ENCODE results near the gene NIPSNAP2.
A peak's percentile ranks its signal among the peaks of the same experiment; 100 is the strongest.
"Not testable (repeated sequence)": the region's sequence is repeated elsewhere in the genome, so short reads cannot be mapped to it uniquely, and the experiment has no call there.

The NIPSNAP2 gene

DNA sequence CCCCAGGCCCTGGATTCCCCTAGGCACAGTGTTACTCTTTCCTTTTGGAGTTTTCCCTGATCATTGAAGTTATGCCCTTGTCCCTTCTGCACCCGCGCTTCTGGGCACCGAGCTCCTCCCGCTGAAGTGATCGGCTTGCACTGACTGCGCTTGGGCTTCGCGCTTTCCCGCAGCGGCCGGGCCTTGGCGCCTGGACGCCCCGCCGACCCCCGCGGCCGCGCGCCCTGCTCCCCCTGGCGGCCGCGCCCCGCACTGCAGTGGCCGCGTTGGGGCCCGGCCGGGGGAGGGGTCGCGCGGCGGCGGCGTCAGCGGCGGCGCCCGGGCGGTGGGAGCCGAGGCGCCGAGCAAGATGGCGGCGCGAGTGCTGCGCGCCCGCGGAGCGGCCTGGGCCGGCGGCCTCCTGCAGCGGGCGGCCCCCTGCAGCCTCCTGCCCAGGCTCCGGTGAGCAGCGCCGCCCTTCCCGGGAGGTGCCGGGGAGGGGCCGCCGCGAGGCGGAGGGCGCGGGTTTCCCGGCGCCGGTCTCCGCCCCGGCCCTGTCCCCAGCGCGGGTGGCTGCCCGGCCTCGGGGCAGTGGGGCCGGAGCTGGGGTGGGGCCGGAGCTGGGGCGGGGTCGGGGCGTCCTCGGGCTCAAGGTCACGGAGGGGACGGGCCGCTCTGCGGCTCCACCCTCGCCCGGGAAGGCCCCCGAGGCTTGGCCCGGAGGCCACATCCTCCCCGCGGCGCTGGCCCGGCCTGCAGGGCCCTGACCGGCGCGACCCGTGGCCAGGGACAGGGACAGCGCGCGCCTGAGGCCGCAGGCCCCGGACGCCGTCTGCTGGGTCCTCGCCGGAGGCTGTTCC, at the start of gene NIPSNAP2:
Gene NIPSNAP2, plus strand, starts transcription at position 325 of the 839 bp plus-strand sequence. Its CDS starts 25 bp downstream, at position 350.
- DNase-seq (ENCODE audit: low read depth) = peak; percentile 72

DNA sequence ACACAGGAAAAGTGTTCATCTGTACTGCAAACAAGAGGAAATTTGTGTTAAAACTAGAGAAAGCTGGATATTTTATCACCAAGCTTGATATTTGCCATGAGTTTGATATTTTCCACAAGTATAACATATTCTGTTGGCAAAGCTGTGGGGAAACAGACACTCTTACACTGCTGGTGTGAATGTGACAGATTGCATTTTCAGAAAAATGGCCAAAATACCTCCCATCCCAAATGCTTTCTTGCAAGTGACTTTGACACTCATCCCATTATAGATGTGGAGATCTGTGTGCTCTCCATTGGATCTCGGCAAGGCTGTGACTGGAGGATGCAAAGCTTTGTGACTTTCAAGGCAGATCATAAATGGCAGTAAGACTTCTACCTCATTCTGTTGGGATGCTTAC, 46.6 kb upstream of the NIPSNAP2 start:
- no peak for DNase-seq (ENCODE audit: low read depth)

DNA sequence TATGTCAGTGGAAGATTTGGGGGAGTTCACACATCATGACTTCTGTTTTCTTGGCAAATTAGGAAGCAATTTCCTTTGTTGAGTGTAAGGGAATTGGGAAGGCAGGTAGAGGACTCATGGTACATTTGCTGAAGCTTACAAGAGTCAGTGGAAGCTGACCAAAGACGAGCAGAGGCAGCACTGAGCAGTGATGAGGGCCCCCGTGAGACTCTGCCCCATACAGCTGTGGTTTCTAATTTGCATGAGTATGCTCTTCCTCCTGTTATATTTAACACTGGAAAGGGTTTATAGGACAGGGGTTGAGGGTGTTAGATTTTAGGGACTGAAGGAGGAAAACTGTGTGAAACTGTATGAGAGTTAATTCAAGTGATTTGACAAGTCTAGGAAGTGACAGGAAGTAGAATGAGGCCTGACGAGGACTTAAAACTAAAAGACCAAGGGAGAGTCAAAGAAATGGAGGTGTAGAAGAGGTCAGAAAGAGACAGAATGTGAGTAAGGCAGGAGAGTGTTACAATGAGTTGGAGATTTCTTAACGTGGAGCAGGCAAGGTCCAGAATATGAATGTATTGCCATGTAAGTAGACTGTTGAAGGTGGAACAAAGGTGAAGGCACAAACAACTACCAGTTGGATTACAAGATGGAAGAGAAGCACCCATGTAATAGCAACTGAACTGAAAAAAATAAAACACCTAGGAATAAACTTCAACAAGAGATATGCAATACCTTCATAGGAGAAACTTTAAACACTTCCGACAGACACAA, 36.2 kb upstream of the NIPSNAP2 start:
- DNase-seq (ENCODE audit: low read depth) = no peak

DNA sequence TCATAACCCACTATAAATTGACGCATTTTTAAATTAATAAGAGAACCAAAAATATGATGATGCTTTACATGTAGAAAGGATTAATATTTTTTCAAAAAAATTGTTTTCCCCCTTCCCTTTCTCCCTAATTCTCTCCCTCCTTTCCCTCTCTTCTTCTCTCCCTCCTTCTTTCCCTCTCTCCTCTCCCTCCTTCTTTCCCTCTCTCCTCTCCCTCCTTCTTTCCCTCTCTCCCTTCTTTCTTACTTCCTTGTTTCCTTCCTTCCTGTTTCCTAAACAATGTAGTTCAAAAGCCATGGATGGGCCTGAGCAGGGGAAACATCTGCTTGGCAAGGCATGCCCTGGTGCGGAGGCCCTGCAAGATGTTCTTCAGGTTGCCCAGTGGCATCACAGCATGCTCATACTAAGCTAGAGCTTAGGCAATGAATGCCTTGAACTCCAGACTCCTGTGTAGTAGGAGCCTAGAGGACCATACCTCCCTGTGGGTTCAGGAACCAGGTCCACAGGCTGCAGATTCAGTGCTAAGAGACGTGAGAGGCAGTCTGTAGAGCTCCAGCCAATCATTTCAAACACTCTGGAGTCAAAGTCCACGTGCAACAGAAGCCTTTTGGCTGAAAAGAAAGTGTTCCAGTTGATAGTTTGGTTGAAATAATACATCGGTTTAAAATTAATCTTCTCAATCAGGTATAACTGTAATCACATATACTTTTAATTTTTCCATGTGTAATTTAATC, 32.8 kb upstream of the NIPSNAP2 start:
- no peak for DNase-seq (ENCODE audit: low read depth)

DNA sequence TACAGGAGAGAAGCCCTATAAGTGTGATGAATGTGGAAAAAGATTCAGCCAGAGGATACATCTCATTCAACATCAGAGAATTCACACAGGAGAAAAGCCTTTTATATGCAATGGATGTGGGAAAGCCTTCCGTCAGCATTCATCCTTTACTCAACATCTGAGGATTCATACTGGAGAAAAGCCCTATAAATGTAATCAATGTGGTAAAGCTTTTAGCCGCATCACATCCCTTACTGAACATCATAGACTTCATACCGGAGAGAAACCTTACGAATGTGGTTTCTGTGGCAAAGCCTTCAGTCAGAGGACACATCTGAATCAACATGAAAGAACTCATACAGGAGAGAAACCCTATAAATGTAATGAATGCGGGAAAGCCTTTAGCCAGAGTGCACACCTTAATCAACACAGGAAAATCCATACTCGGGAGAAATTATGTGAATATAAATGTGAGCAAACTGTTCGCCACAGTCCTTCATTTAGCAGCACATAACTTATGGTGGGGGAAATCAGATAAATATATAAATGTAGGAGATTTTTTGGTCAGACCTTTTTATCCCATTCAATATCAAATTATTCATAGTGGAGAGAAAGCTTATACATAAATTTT, 24.8 kb upstream of the NIPSNAP2 start:
- DNase-seq (ENCODE audit: low read depth) = no peak

DNA sequence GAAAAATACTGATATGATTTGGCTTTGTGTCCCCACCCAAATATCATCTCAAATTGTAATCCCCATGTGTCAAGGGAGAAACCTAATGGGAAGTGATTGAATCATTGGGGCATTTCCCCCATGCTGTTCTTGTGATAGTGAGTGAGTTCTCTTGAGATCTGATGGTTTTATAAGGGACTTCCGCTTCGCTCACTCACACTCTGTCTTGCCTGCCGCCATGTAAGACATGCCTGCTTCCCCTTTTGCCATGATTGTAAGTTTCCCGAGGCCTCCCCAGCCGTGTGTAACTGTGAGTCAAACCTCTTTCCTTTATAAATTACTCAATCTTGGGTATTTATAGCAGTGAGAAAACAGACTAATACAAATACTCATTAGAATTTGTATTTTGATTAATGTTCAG, 17.8 kb upstream of the NIPSNAP2 start:
- no peak for DNase-seq (ENCODE audit: low read depth)

DNA sequence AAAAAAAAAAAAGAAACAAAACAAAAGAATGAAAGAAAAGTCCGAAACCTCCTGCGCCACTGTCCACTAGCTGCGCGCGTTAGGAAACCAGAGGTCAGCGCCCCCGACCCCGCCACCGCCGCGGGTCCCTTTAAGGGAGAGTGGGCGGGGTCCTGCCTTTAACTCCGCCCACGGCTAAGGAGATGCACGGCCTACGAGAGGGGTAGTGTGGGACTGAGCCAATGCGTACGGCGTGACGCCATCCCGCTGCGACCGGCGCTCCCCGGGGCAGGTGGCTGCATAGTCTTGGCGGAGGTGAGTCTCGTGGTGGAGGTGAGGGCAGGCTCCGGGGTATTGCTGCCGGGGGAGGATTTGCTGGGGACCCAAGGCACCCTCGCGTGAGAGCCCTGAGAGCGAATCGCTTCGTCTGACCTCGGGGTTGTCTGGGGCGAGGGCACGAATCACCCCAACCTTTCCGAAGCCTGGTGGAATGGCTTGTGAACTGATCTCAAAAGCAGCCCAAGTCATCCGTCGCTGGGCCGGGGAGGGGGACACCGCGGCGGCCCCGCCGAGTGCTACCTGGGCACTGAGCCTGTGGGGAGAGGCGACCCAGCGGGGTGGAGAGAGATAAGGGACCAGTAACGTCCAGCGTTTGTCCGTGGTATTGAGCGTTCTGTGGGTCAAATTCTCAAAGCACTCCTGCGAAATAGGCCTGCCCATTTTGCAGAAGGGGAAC, 12.6 kb upstream of the NIPSNAP2 start, which contains the start of gene MRPS17:
Gene MRPS17, plus strand, starts transcription at position 241 of the 715 bp plus-strand sequence. CDS start 1,319 bp downstream, outside the sequence.
- peak; percentile 83 for DNase-seq (ENCODE audit: low read depth)

DNA sequence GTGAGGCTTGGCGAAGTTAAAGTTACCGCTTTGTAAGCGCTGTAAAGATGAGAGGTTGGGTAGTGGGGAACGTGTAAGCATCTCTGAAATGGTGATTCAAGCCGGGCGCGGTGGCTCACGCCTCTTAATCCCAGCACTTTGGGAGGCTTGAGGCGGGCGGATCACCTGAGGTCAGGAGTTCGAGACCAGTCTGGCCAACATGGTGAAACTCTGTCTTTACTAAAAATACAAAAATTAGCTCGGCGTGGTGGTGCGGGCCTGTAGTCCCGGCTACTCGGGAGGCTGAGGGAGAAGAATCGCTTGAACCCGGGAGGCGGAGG, 12.1 kb upstream of the NIPSNAP2 start:
- not testable (repeated sequence) for DNase-seq (ENCODE audit: low read depth)

DNA sequence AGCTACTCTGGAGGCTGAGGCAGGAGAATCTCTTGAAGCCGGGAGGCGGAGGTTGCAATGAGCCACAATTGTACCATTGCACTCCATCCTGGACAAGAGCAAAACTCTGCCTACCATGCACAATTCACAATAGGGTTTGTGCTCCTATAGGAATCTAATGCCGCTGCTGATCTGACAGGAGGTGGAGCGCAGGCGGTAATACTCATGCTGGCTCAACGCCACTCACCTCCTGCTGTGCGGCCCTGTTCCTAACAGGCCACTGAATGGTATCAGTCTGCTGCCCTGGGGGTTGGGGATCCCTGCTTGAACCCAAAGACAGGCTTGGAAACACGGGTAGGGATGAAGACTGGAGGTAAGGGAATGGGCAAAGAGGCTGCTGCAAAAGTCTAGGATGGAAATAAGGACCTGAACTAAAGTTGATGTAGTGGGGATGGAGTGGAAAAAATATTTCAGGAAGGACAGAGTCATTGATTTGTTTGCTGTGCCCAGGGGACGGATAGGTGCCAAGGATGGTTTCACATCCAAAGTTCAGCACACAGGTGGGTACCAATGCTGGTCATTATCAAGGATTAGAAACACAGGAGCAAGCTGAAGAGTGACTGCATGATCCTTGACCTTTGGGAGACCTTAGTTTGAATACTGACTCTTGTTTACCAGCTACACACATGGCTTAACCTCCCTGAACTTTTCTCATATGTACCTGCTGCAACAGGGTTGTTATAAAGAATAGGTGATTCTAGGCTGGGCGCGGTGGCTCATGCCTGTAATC, 10.5 kb upstream of the NIPSNAP2 start:
- DNase-seq (ENCODE audit: low read depth) = no peak

DNA sequence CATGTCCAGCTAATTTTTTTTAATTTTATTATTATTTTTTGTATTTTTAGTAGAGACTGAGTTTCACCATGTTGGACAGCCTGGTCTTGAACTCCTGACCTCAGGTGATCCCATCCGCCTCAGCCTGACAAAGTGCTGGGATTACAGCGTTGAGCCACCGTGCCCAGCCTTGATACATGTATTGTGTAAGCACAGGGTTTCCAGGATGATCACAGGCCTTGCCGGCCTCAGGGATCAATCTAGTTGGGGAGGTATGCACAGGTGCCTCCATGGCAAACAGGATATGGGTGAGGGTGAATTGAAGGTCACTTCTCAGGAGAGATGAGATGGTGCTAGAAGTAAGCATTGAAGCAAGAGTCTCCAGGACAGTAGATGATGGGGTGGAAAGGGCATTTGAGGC, 7.2 kb upstream of the NIPSNAP2 start:
- no peak for DNase-seq (ENCODE audit: low read depth)

DNA sequence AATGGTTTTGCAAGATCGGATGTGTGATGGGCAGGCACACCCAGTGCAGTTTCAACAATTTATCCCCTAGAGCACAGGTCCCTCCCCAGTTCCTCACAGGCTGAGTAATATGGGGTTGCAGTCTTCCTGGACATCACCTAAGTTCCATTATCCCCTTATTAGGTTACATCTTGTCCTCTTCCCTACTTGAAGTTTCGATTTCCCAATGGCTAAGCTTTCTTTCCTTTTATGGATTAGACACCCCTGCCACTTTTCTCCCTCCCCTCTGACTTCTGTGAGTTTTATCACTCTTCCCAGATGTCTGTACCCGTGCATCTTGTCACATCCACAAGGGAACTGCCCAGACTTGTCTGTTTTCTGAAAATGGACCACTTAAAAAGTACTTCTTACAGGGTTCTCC, 2.4 kb upstream of the NIPSNAP2 start:
- DNase-seq (ENCODE audit: low read depth) = peak; percentile 60

DNA sequence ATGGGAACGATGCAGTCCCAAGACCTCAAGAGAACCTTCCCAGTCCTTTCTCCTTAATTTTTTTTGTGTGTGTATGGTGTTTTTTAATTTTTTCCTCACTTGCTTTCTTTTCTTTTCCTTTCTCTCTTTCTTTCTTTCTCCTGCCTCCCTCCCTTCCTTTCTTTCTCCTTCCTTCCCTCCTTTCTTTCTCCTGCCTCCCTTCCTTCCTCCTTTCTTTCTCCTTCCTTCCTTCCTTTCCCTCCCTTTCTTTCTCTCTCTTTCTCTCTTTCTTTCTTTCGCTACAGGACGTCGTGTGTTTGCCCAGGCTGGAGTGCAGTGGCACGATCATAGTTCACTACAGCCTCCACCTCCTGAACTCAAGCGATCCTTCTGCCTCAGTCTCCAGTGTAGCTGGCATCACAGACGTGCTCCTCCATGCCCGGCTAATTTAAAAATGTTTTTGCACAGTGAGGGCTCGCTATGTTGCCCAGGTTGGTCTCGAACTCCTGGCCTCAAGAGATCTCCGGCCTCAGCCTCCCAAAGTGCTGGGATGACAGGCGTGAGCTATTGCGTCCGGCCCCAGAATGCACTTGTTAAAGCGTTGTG, 709 bp upstream of the NIPSNAP2 start:
- no peak for DNase-seq (ENCODE audit: low read depth)

DNA sequence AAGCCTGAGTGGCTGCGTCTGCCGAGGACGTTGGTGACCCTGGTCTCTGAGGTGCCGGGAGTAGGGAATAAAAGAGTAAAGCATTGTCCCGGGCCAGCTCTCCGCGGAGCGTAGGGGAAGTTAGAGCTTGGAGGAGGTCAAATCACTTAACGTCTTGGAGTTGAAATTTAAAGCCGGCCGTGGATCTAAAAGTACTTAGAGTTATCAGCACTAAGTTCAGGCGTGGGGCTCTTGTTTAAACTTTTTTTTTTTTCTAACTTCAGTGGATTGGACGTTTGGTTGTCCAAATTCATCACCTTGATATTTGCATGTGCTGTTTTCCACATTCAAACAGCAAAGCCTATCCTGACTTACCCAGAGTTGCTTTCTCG, 700 bp downstream of the NIPSNAP2 start:
- DNase-seq (ENCODE audit: low read depth) = no peak

DNA sequence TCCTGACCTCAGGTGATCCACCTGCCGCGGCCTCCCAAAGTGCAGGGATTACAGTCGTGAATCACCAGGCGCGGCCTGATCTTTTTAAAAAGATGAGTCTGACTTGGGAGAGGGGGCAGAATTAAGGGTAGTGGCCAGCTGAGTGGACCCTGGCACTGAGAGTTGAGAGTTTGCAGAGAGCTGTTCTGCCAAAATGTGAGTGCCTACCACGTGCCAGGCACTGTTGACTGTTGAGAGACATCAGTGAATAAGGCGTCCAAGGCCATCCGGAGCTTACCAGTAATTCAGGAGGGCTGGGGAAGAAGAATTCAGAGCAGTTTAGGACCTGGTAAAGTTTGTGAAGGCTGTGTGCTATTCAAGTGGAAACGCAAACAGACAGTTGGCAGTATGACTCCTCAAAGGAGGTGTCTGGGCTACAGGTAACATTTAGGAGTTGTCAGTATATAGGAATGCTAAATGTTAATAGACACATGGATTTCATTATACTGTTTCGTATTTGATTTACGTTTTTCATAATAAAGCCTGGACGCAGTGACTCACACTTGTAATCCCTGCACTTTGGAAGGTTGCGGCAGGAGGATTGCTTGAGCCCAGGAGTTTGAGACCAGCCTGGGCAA, 1.5 kb downstream of the NIPSNAP2 start:
- DNase-seq (ENCODE audit: low read depth) = peak; percentile 82

DNA sequence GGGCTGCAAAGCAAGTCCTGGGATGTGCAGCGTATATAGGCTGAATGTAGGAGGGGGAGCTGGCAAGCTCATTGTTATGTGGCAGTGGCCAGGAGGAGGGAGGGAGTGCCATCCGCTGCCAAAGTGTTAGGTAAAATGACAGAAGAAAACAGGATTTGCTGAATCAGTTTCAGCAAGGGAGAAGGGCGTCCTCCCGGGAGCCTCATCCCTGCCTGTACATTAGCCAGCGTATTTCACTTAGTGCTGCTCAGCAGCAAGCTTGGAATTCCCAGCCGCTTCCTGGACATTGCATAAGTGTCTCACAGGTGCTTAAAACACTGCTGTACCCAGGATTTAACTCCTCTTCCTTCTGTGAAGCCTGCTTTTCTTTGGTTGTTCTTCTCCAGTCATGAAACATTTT, 2.5 kb downstream of the NIPSNAP2 start:
- no peak for DNase-seq (ENCODE audit: low read depth)

DNA sequence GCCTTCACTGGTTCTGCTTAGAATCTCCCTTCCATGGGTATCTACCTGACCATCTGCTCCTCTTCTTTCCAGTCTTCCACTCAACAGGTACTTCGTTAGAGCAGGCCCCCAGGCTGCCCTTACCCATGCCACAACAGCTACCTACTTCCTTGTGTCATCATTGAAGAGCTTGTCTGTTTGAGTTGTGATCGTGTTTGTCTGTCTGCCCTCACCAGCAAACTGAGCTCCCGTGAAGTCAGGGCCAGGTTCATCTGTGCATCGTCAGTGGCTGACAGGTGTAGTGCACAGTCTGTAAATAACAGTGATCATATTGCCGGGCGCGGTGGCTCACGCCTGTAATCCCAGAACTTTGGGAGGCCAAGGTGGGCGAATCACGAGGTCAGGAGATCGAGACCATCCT, 5.0 kb downstream of the NIPSNAP2 start:
- DNase-seq (ENCODE audit: low read depth) = no peak

DNA sequence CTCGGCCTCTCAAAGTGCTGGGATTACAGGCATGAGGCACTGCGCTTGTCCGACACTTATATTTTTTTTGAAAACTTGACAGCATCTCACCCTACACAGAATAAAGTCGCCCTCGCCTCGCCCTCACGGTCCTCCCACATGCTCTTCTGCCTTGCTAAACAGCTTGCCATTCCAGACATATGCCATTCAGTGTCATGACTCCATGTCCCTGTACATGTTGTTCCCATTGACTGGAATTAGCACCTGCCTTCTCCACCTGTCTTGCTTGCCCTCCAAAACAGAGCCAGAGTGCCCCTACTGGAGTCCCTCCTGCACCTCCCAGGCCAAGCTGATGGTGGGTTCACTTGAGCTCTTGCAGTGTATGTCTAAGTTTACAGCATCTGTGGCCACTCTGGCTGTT, 6.2 kb downstream of the NIPSNAP2 start:
- DNase-seq (ENCODE audit: low read depth) = no peak

DNA sequence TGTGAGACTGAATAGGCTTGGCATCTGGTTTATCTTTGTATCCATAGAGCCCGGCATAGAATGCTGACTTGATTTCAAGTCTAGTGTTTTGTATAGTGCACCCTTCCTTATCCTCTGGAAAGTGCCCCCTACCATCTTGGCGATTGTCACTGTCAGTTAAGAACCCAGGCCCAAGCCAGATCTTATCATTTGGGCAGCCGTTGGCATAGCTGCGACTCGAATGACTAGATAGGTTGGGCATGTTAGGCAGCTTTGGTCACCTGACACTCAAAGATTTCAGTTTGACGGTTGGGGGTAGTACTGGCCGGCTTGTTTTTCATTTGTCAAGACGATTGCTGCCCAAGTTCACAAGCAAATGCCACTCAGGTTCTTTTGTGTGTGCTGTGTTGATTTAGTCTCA, 6.6 kb downstream of the NIPSNAP2 start:
- no peak for DNase-seq (ENCODE audit: low read depth)

DNA sequence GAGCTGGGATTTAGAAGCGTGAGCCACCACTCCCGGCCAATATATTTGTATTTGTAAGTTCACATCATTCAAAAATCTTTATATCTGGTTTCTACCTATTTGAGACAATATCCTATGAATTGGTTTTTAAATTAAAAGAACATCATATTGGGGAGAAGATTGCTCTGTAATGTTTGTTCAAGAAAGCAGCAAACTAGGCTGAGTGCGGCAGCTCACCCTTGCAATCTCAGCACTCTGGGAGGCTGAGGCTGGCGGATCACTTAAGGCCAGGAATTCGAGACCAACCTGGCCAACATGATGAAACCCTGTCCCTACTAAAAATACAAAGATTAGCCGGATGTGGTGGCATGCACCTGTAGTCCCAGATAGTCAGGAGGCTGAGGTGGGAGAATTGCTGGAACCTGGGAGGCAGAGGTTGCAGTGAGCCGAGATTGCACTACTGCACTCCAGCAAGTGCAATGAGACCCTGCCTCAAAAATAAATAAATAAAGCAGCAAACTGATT, 9.4 kb downstream of the NIPSNAP2 start:
- DNase-seq (ENCODE audit: low read depth) = no peak

Data from EH (cell line).